T-helper 17 cell (primary cell): ENCODE measurements around the gene ICE1. TPM values are rescaled to one million over a fixed set of nuclear protein-coding genes. Genes with fewer than 3 reads are reported as not detected.

Source experiments
- ATAC-seq: fragments of 150-1000 bp; cut with Tn5 transposase; 2 replicates; pipeline ENCODE4 v1.10.0; 2021; ENCODE audit warnings: mild to moderate bottlenecking, moderate library complexity
- DNase-seq, 3 donors: peaks; one replicate each; pipeline versions ENCODE4 v3.0.0 to v3.0.0-alpha.2; 2020 to 2021
- H3K9me3 ChIP-seq: one replicate; pipeline ENCODE4 v1.7.0; 2013; ENCODE audit warnings: low read length, mild to moderate bottlenecking; ENCODE audit not compliant: control insufficient read depth, poor library complexity, severe bottlenecking
- H3K27ac Mint-ChIP-seq: one replicate; pipeline ENCODE4 v1.8.0; 2022; ENCODE audit warnings: mild to moderate bottlenecking, moderate library complexity, mixed read lengths
- H3K27me3 Mint-ChIP-seq: one replicate; pipeline ENCODE4 v1.8.0; 2022; ENCODE audit warnings: mixed read lengths
- H3K36me3 Mint-ChIP-seq: one replicate; pipeline ENCODE4 v1.8.0; 2022; ENCODE audit warnings: low read depth, mixed read lengths
- H3K4me1 Mint-ChIP-seq: one replicate; pipeline ENCODE4 v1.8.0; 2022; ENCODE audit warnings: mild to moderate bottlenecking, mixed read lengths
- H3K4me3 Mint-ChIP-seq: one replicate; pipeline ENCODE4 v1.8.0; 2022; ENCODE audit warnings: mild to moderate bottlenecking, moderate library complexity, mixed read lengths
- total RNA-seq, 4 donors: library from RNA in 2 of 4; stranded (reverse) in 2 of 4; gene quantifications; one replicate each; pipeline ENCODE4 v1.2.3 and lab custom pipeline; 2022 to 2026

The ICE1 gene, protein sequence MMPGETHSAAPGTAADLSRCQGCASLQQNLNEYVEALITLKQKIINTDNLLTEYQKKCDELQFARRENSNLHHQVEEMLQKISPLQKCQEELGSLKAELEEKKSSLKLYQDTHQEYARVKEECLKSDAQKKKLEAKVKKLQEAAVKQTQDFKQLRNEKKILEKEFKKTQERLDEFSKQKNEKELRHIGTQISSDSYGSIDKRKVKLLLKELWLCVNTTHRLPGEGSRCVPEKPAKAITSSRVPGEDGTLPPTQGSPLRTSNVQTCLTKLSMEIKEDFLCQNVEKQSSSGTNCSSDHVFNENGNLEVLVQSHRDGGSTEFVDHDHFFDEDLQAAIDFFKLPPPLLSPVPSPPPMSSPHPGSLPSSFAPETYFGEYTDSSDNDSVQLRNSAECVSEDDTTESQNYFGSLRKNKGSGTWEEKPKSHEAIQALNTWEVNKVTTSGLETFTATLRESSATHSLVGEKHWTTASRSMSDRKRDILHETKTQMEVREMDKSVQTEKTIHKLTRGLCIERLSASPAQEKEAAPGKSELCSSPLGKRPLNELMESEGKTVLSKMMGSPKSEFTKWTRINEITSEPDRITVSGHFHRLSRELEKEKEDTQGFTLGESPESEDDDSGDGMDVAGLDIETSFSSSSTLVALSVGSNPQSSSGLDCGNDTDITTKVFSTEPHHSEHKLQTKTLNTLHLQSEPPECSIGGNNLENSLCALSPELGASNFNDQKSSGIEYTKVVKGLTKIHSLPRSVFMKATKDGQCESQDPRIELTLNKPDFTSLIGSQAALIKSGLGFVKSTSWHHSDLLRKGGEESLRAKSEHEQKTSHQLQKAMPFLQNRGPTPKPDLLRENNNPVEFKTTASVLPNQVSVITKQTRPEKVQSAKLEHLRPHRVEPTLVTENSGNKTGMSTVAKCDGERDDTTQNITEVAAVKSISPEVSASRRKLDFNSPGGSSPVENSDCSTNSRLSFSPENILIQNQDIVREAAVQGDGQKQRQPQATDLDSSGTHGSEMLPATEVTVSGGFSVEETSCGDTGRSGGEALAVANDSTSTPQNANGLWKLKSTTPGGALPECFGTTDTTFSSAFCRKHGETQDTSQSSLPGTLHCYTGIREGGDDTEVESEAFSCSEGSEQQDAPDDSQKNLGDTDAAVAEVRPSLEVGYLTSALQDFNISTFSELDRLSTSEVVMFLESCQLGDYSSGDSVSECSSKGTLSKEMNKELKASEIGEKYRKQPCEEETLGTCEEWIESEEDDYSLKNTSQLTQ (N-terminal part only)
- total RNA-seq (10 to 100 TPM; 28.9 to 36.3 TPM), total RNA-seq (lab: John Stamatoyannopoulos, UW) (137 to 188 reads per million in 2 donors)

DNA sequence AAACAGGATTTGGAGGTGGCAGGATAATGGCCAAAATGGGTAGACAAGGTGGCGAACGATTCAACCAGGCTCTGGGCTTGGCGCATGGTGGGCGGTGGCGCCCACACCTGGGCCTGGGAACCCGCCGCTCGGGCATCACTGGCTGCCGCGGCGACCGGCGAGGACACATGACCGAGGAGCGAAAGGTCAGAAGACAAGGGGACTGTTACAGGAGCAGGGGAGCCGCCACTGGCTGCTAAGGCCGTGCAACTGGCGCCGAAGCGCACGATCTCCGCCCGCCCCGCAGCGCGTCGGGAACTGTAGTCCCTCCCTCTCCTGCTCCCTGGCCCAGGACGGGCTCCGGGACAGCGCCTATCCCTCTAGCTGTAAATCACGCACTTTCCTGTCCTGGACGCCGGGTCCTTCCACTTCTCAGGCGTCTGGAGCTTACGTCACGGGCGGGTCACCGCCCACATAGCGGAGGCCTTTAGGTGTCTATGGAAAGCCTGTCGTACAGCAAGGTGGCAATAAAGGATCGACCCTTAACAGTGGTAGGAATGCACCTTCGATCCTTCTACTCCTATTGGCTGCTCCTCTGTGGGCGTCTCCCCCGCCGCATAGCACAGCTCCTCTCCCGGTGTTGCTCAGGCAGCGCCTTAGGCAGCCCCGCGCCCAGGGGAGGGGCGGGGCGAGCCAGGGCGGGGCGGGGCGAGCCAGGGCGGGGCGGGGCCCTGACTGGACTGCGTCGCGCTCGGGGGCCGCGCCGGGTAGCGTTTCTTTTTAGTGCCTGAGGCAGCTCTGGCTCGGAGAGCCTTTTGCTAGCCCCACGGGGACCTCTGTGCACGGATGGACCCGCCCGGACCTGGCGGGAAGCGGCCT is at the start of gene ICE1:
ICE1 (plus strand) TSS at position 717 of the 858 bp plus-strand sequence. CDS start 239 bp downstream, outside the sequence.
- Mint-ChIP-seq H3K27me3 (no peaks in the 10 kb centered on the region), H3K36me3 (no peaks in the 10 kb centered on the region), H3K4me1 (peaks cover 22% of the 10 kb centered on the region), H3K4me3 (no peak within 1 kb of the TSS), H3K27ac (no peak within 1 kb of the TSS)
- ATAC-seq (peak; percentile 88), DNase-seq (peak; percentile 86 to 92 (median 89))
- no peaks in the 10 kb centered on the region for H3K9me3 ChIP-seq

GRCh38 chr5:5372930-5373329 is 49.5 kb upstream of the ICE1 start:
- H3K27me3 Mint-ChIP-seq = peaks cover 22% of the 10 kb centered on the region
- DNase-seq = no peak
- no peaks in the 10 kb centered on the region for H3K36me3 Mint-ChIP-seq
- H3K27ac Mint-ChIP-seq = no peak overlapping the region
- H3K9me3 ChIP-seq = no peaks in the 10 kb centered on the region
- H3K4me1 Mint-ChIP-seq = peaks cover 3% of the 10 kb centered on the region
- H3K4me3 Mint-ChIP-seq = no peak overlapping the region
- no peak for ATAC-seq

GRCh38 chr5:5373351-5373989 is 49.0 kb upstream of the ICE1 start:
- DNase-seq (no peak), ATAC-seq (no peak)
- peaks cover 3% of the 10 kb centered on the region for H3K4me1 Mint-ChIP-seq
- H3K4me3 Mint-ChIP-seq = no peak overlapping the region
- peaks cover 22% of the 10 kb centered on the region for H3K27me3 Mint-ChIP-seq
- no peak overlapping the region for H3K27ac Mint-ChIP-seq
- H3K36me3 Mint-ChIP-seq = no peaks in the 10 kb centered on the region
- no peaks in the 10 kb centered on the region for H3K9me3 ChIP-seq

DNA sequence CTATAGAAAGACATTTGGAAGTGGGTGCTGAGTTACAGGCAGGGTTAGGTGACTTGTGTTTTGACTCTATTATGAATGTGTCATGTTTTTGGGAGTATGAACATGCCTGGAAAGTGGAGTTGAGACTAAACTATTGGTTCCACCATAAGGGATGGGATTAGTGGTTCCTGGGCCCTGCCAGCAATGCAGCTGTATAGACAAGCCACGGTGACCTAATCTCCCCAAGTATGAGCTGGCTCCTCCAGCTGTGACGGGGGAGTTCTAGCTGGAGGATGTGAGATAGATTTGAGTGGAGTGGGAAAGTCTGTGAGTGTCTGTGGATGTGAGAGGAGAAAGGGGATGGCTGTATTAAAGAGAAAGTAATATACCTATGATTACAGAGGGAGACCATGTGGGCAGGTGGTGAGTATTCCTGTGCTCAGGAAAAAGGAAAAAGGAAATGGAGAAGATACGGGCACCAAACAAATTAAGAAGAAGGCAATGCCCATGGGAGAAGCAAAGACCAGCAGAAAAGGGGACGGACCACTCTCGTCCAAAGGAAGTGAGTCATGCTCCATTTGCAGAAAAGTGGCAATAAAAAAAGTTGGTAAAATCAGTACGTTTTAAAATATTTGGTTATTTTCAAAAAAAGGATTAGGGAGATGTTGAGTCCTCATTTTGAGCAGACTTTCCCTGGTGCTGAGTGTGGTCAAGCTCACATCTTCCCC is 48.3 kb upstream of the ICE1 start:
- DNase-seq = no peak
- ATAC-seq = no peak
- Mint-ChIP-seq H3K27ac (no peak overlapping the region), H3K4me1 (peaks cover 3% of the 10 kb centered on the region), H3K36me3 (no peaks in the 10 kb centered on the region), H3K4me3 (no peak overlapping the region), H3K27me3 (peaks cover 22% of the 10 kb centered on the region)
- H3K9me3 ChIP-seq = no peaks in the 10 kb centered on the region

DNA sequence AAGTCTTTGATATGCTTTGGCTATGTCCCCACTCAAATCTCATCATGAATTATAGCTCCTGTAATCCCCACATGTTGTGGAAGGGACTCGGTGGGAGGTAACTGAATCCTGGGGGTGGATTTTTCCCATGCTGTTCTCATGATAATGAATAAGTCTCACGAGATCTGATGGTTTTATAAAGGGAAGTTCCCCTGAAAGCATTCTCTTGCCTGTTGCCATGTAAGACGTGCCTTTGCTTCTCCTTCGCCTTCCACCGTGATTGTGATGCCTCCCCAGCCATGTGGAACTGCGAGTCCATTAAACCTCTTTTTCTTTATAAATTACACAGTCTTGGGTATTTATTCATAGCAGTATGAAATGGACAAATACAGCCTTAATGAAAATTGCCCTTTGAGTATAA is 44.7 kb upstream of the ICE1 start:
- no peak for DNase-seq
- no peak overlapping the region for H3K27ac Mint-ChIP-seq
- no peak for ATAC-seq
- no peaks in the 10 kb centered on the region for H3K9me3 ChIP-seq
- no peak overlapping the region for H3K4me3 Mint-ChIP-seq
- peaks cover 40% of the 10 kb centered on the region for H3K27me3 Mint-ChIP-seq
- peaks cover 3% of the 10 kb centered on the region for H3K4me1 Mint-ChIP-seq
- no peaks in the 10 kb centered on the region for H3K36me3 Mint-ChIP-seq

DNA sequence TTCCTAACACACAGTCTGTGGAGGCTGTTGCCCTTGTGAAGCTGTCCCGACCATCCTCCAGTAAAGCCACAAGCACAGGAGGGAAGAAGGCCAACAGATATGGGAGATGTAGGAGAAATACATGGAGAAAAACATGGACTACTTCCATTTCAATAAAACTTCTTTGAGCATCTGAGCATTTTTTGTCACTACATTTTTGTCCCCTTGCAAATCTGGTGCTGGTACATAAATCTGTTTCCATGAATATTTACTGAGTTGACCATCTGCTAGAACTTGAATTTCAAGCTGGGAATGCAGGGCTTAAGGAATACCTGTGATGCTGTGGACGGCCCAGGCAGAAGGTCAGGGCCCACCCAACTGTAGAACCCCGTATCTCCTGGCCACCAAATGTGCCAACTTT is 43.9 kb upstream of the ICE1 start:
- no peaks in the 10 kb centered on the region for H3K36me3 Mint-ChIP-seq
- H3K27me3 Mint-ChIP-seq = peaks cover 45% of the 10 kb centered on the region
- ATAC-seq (no peak), DNase-seq (no peak)
- no peaks in the 10 kb centered on the region for H3K9me3 ChIP-seq
- no peak overlapping the region for H3K27ac Mint-ChIP-seq
- no peak overlapping the region for H3K4me3 Mint-ChIP-seq
- peaks cover 3% of the 10 kb centered on the region for H3K4me1 Mint-ChIP-seq

DNA sequence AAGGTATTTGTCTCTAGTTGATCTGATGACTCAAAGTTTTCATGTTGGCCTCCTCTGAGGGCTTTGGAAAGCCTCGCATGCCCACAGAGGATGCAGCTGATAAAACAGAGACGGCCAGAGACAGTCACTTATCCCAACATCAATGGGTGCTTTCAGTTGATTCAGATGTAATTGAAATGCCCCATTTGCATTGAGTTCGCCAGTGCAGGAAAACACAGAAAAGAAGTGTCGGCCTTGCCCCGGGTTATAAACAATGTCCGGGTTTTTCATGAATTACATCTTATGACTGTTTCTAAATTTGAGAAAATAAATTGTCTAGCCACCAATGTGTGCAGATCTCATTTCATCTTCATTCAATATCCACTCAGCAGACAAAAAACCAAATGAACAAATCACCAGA is 42.2 kb upstream of the ICE1 start:
- ATAC-seq (no peak), DNase-seq (no peak)
- Mint-ChIP-seq H3K4me1 (no peaks in the 10 kb centered on the region), H3K4me3 (no peak overlapping the region), H3K27ac (no peak overlapping the region), H3K36me3 (no peaks in the 10 kb centered on the region), H3K27me3 (peaks cover 52% of the 10 kb centered on the region)
- no peaks in the 10 kb centered on the region for H3K9me3 ChIP-seq

- no peaks in the 10 kb centered on the region for H3K9me3 ChIP-seq
- peaks cover 48% of the 10 kb centered on the region for H3K27me3 Mint-ChIP-seq
- H3K4me1 Mint-ChIP-seq = no peaks in the 10 kb centered on the region
Measured at GRCh38 chr5:5381310-5381913, 41.1 kb upstream of the ICE1 start.

GRCh38 chr5:5383461-5383860 is 39.0 kb upstream of the ICE1 start:
- ATAC-seq (no peak), DNase-seq (no peak)
- Mint-ChIP-seq H3K27ac (no peak overlapping the region), H3K36me3 (no peaks in the 10 kb centered on the region), H3K4me1 (no peaks in the 10 kb centered on the region), H3K4me3 (no peak overlapping the region), H3K27me3 (peaks cover 44% of the 10 kb centered on the region)
- H3K9me3 ChIP-seq = no peaks in the 10 kb centered on the region

More at GRCh38 chr5:5381310-5381913, 41.1 kb upstream of the ICE1 start:
- Mint-ChIP-seq H3K27ac (no peak overlapping the region), H3K4me3 (no peak overlapping the region), H3K36me3 (no peaks in the 10 kb centered on the region)
- ATAC-seq (no peak), DNase-seq (no peak)

- Mint-ChIP-seq H3K36me3 (no peaks in the 10 kb centered on the region), H3K4me1 (no peaks in the 10 kb centered on the region), H3K27ac (no peak overlapping the region), H3K4me3 (no peak overlapping the region), H3K27me3 (peaks cover 40% of the 10 kb centered on the region)
- DNase-seq (no peak), ATAC-seq (no peak)
- no peaks in the 10 kb centered on the region for H3K9me3 ChIP-seq
Measured at GRCh38 chr5:5384660-5385330, 37.7 kb upstream of the ICE1 start.

- Mint-ChIP-seq H3K4me3 (no peak overlapping the region), H3K27me3 (peaks cover 39% of the 10 kb centered on the region), H3K4me1 (no peaks in the 10 kb centered on the region), H3K27ac (no peak overlapping the region), H3K36me3 (no peaks in the 10 kb centered on the region)
- H3K9me3 ChIP-seq = no peaks in the 10 kb centered on the region
- no peak for DNase-seq
- ATAC-seq = no peak
Measured at GRCh38 chr5:5385331-5385662, 37.2 kb upstream of the ICE1 start.
